ENCODE measurements around the gene TAPBPL. TPM values are rescaled to one million over a fixed set of nuclear protein-coding genes. Genes with fewer than 3 reads are reported as not detected.
A peak's percentile ranks its signal among the peaks of the same experiment; 100 is the strongest.
"Not testable (repeated sequence)": the region's sequence is repeated elsewhere in the genome, so short reads cannot be mapped to it uniquely, and the experiment has no call there.

The TAPBPL gene
- total RNA-seq, 1 donor from 2014 or later = 64.0 TPM

DNA sequence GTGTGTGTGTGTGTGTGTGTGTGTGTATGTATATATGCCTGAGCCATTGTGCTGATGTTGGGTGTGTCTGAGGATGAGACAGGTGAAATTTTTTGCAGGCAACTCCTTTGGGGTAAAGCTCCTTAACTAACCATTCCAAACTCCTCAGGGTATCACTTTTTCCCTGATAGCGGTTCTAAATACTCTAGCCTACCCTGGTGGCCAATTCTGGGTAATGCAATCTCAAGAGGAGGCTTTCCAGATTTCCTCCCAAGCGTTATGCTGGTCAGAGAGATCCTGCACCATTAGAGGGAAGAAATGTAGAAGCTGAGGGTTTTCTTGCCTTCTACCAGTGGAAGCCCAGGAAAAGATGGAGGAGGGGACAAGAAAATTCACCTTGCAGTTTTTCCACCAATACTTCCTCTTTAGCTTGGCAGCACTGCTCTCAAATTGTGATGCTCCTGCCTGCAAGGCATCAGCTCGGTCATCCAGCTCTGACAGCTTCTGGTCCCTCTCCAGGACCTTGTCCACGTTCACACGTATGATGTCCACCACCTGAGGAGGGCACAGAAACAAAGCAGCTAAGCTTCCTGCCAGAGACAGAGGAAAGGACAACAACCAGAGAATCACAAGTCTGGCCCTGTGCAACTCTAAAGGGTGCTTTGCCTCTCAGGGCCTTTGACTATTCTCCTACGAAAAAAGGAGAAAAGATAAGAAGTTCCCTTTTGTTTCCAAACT is 13.8 kb downstream of the TAPBPL start:
- intact Hi-C loops (cut with micrococcal nuclease) = loop anchor here (1.0 to 5.0 kb wide), 3 partner anchors 42 to 128 kb away; no protein-coding TSS in a partner anchor
- Mint-ChIP-seq H3K27me3 (no peaks in the 10 kb centered on the region), H3K9me3 (no peaks in the 10 kb centered on the region), H3K4me1 (peaks cover 89% of the 10 kb centered on the region), H3K4me3 (no peak overlapping the region), H3K36me3 (ENCODE audit: low read depth) (peaks cover 70% of the 10 kb centered on the region), H3K27ac (peak overlapping the region; percentile 69)
- no peak for ATAC-seq (ENCODE audit: low read depth)
- CTCF ChIA-PET = interaction anchor here (0.6 to 7.1 kb wide), 23 partner anchors 9 to 477 kb away, joined by 3 to 276 read pairs (median 6); partner anchors contain the start of genes CD27, MRPL51 and TAPBPL
- no peak for DNase-seq
- POLR2A ChIA-PET = interaction anchor here (0.5 to 7.6 kb wide), 9 partner anchors 14 to 75 kb away, joined by 3 to 200 read pairs (median 10); partner anchors contain the start of genes CD27, GAPDH, MRPL51 and TAPBPL
- TF ChIP-seq, protein P1, sequence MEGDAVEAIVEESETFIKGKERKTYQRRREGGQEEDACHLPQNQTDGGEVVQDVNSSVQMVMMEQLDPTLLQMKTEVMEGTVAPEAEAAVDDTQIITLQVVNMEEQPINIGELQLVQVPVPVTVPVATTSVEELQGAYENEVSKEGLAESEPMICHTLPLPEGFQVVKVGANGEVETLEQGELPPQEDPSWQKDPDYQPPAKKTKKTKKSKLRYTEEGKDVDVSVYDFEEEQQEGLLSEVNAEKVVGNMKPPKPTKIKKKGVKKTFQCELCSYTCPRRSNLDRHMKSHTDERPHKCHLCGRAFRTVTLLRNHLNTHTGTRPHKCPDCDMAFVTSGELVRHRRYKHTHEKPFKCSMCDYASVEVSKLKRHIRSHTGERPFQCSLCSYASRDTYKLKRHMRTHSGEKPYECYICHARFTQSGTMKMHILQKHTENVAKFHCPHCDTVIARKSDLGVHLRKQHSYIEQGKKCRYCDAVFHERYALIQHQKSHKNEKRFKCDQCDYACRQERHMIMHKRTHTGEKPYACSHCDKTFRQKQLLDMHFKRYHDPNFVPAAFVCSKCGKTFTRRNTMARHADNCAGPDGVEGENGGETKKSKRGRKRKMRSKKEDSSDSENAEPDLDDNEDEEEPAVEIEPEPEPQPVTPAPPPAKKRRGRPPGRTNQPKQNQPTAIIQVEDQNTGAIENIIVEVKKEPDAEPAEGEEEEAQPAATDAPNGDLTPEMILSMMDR (IDR thresholded peaks at IDR 0.05) = no peak

DNA sequence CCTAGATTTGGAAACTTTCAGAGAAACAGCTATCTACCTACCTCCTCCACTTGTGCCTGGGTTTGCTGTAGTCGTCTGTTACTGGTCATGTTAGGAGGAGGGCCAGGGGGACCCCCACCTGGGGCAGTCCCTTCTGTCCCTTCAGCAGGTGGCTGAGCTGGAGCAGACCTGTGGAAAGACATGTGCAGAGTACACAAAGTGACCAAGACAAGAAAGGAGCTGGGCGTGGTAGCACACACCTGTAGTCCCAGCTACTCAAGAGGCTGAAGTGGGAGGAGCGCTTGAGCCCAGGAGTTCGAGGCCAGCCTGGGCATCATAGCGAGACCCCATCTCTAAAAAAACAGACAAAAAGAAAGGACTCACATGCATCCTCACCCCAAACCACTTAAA is 14.3 kb downstream of the TAPBPL start:
- H3K27ac Mint-ChIP-seq = peak overlapping the region; percentile 70
- intact Hi-C loops (cut with micrococcal nuclease) = loop anchor here (5.0 kb wide), 1 partner anchor 129 kb away; no protein-coding TSS in a partner anchor
- H3K27me3 Mint-ChIP-seq = no peaks in the 10 kb centered on the region
- TF ChIP-seq, protein P1 (IDR thresholded peaks at IDR 0.05) = no peak
- POLR2A ChIA-PET = interaction anchor here (0.8 to 7.6 kb wide), 8 partner anchors 15 to 68 kb away, joined by 3 to 200 read pairs (median 10); partner anchors contain the start of genes CD27, GAPDH, MRPL51 and TAPBPL
- no peaks in the 10 kb centered on the region for H3K9me3 Mint-ChIP-seq
- peaks cover 64% of the 10 kb centered on the region for H3K36me3 Mint-ChIP-seq (ENCODE audit: low read depth)
- CTCF ChIA-PET = interaction anchor here (0.7 to 7.1 kb wide), 18 partner anchors 14 to 271 kb away, joined by 3 to 276 read pairs (median 6); partner anchors contain the start of genes CD27 and TAPBPL
- no peak for ATAC-seq (ENCODE audit: low read depth)
- no peak overlapping the region for H3K4me3 Mint-ChIP-seq
- DNase-seq = no peak
- H3K4me1 Mint-ChIP-seq = peaks cover 86% of the 10 kb centered on the region

DNA sequence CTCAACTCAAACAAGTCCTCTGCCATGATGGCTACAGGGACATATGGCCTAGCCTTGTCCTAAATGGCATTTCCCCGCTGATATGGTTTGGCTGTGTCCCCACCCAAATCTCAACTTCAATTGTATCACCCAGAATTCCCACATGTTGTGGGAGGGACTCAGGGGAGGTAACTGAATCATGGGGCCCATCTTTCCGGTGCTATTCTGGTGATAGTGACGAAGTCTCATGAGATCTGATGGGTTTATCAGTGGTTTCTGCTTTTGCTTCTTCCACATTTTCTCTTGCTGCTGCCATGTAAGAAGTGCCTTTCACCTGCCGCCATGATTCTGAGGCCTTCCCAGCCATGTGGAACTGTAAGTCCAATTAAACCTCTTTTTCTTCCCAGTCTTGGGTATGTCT is 14.9 kb downstream of the TAPBPL start:
- H3K27ac Mint-ChIP-seq = peak overlapping the region; percentile 70
- POLR2A ChIA-PET = interaction anchor here (0.8 to 7.6 kb wide), 6 partner anchors 16 to 66 kb away, joined by 3 to 200 read pairs (median 12); partner anchors contain the start of genes CD27, MRPL51 and TAPBPL
- peak overlapping the region; percentile 20 for H3K4me3 Mint-ChIP-seq
- peaks cover 83% of the 10 kb centered on the region for H3K4me1 Mint-ChIP-seq
- intact Hi-C loops (cut with micrococcal nuclease) = loop anchor here (5.0 kb wide), 1 partner anchor 129 kb away; no protein-coding TSS in a partner anchor
- CTCF ChIA-PET = interaction anchor here (1.2 to 7.1 kb wide), 6 partner anchors 15 to 52 kb away, joined by 4 to 276 read pairs (median 16); partner anchors contain the start of gene TAPBPL
- peaks cover 60% of the 10 kb centered on the region for H3K36me3 Mint-ChIP-seq (ENCODE audit: low read depth)
- not testable (repeated sequence) for ATAC-seq (ENCODE audit: low read depth); H3K27me3 Mint-ChIP-seq; DNase-seq; H3K9me3 Mint-ChIP-seq

DNA sequence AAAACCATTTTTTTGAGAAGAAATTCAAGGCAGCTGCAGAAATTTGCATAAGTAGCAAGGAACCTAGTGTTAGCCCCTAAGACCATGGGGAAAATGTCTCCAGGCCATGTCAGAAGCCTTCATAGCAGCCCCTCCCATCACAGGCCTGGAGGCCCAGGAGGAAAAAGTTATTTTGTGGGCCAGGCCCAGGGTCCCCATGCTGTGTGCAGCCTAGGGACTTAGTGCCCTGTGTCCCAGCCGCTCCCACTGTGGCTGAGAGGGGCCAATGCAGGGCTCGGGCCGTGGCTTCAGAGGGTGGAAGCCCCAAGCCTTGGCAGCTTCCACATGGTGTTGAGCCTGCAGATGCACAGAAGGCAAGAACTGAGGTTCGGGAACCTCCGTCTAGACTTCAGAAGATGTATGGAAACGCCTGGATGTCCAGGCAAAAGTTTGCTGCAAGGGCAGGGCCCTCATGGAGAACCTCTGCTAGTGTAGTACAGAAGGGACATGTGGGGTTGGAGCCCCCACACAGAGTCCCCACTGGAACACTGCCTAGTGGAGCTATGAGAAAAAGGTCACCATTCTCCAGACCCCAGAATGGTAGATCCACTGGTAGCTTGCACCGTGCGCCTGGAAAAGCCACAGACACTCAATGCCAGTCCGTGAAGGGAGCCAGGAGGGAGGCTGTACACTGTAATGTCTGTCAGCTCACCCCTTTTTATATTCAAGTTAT is 15.9 kb downstream of the TAPBPL start:
- Mint-ChIP-seq H3K4me1 (peaks cover 74% of the 10 kb centered on the region), H3K36me3 (ENCODE audit: low read depth) (peaks cover 51% of the 10 kb centered on the region), H3K4me3 (peak overlapping the region; percentile 92), H3K27ac (peak overlapping the region; percentile 46)
- ChIA-PET CTCF (interaction anchor here (0.8 to 4.6 kb wide), 2 partner anchors 43 to 68 kb away, joined by 3 to 41 read pairs; no protein-coding TSS in a partner anchor), POLR2A (interaction anchor here (0.6 to 1.0 kb wide), 3 partner anchors 11 to 25 kb away, joined by 3 to 7 read pairs (median 3); partner anchors contain the start of gene MRPL51)
- intact Hi-C loops (cut with micrococcal nuclease) = loop anchor here (5.0 kb wide), 1 partner anchor 130 kb away; no protein-coding TSS in a partner anchor
- DNase-seq; ATAC-seq (ENCODE audit: low read depth); H3K9me3 Mint-ChIP-seq; H3K27me3 Mint-ChIP-seq: not testable (repeated sequence)

DNA sequence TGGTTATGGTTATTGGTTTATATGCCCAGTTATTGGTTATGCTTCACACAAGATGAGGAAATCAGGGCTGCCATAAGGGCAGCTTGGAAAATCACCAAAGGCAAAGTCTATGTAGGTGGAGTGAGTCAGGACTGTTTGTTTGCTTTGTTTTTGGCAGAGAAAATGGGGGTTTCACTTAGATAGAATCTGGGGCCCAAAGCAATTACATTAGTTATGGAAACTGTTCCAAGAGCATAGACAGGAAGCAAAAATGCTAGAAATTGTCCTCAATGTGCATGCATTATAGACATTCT is 16.4 kb downstream of the TAPBPL start:
- TF ChIP-seq, protein P1 (IDR thresholded peaks at IDR 0.05) = no peak
- ATAC-seq (ENCODE audit: low read depth) (no peak), DNase-seq (no peak)
- H3K27me3 Mint-ChIP-seq = no peaks in the 10 kb centered on the region
- peaks cover 46% of the 10 kb centered on the region for H3K36me3 Mint-ChIP-seq (ENCODE audit: low read depth)
- H3K4me3 Mint-ChIP-seq = peak overlapping the region; percentile 92
- peak overlapping the region; percentile 46 for H3K27ac Mint-ChIP-seq
- ChIA-PET POLR2A (interaction anchor here (0.8 to 4.2 kb wide), 2 partner anchors 22 to 67 kb away, joined by 3 to 46 read pairs; partner anchors contain the start of gene GAPDH), CTCF (interaction anchor here (0.8 to 4.6 kb wide), 2 partner anchors 44 to 68 kb away, joined by 3 to 41 read pairs; no protein-coding TSS in a partner anchor)
- H3K9me3 Mint-ChIP-seq = no peaks in the 10 kb centered on the region
- intact Hi-C loops (cut with micrococcal nuclease) = loop anchor here (5.0 kb wide), 1 partner anchor 131 kb away; no protein-coding TSS in a partner anchor
- H3K4me1 Mint-ChIP-seq = peaks cover 69% of the 10 kb centered on the region

All from activated B cell treated with CpG ODN at 0.5 μM for 24 hours (primary cell).